ENCODE measurements around the gene NQO2. TPM values are rescaled to one million over a fixed set of nuclear protein-coding genes. Genes with fewer than 3 reads are reported as not detected.
A peak's percentile ranks its signal among the peaks of the same experiment; 100 is the strongest.
"Not testable (repeated sequence)": the region's sequence is repeated elsewhere in the genome, so short reads cannot be mapped to it uniquely, and the experiment has no call there.

NQO2 gene
- total RNA-seq, 1 donor from 2014 or later, result 12.7 TPM

DNA sequence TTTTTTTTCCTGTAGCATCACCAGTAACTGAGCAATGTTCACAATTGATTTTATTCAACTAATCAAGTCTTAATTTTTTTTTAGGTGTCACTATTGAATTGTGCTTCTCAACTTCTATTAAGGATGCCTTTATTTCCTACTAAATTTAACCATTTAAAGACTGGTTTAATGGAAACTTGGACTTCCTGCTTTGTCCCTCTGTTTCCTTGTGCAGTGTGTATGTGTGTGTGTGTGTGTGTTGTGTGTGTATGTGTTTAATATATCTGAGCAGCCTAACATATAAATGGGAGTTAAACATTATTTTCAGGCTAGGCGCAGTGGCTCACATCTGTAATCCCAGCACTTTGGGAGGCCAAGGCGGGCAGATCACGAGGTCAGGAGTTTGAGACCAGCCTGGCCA is 30.1 kb upstream of the NQO2 start:
- TF ChIP-seq CTCF (conservative IDR thresholded peaks at IDR 0.05; ENCODE audit: low read depth, low read length), result no peak
- DNase-seq (ENCODE audit: low read depth), result no peak
- H3K4me3 ChIP-seq (ENCODE audit: low read depth, low read length), result no peak overlapping the region

- H3K4me3 ChIP-seq (ENCODE audit: low read depth, low read length), result peak overlapping the region; percentile 74
- no peak for TF ChIP-seq CTCF (conservative IDR thresholded peaks at IDR 0.05; ENCODE audit: low read depth, low read length)
- DNase-seq (ENCODE audit: low read depth), result no peak
These were observed 29.5 kb upstream of the NQO2 start for GRCh38 chr6:2970034-2970685.

DNA sequence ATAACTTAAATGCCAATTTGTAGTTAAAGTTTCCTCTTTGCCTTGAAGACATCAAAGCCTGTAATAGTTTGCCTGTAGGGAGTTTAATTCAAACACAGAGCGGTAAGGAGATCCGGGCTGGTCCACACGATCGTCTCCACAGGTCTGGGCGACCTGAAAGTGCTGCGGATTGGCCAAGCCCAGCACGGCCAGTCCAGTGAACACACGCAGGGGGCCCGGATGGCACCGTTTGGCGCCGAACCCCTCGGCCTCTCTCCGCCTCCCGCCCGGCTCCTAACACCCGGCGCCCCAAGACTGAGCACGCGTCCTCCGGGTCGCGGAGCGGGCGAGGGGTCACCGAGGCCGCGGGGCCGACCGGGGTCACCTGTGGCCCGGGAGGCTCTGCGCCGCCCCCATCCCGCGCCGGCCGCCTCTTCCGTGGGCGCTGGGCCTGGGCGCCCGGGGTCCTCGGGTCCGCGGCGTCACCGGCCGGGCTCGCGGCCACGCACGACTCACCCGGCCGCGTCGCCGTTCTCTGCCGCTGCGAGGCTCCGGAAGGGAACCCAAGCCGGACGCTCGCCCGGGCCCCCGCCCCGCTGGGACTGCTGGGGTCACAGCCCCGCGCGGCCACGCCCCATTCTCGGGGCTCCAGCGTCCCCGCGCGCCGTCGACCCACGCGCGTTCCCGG is 28.8 kb upstream of the NQO2 start:
- TF ChIP-seq CTCF (conservative IDR thresholded peaks at IDR 0.05; ENCODE audit: low read depth, low read length), result no peak
- no peak for DNase-seq (ENCODE audit: low read depth)
- peak overlapping the region; percentile 74 for H3K4me3 ChIP-seq (ENCODE audit: low read depth, low read length)

DNA sequence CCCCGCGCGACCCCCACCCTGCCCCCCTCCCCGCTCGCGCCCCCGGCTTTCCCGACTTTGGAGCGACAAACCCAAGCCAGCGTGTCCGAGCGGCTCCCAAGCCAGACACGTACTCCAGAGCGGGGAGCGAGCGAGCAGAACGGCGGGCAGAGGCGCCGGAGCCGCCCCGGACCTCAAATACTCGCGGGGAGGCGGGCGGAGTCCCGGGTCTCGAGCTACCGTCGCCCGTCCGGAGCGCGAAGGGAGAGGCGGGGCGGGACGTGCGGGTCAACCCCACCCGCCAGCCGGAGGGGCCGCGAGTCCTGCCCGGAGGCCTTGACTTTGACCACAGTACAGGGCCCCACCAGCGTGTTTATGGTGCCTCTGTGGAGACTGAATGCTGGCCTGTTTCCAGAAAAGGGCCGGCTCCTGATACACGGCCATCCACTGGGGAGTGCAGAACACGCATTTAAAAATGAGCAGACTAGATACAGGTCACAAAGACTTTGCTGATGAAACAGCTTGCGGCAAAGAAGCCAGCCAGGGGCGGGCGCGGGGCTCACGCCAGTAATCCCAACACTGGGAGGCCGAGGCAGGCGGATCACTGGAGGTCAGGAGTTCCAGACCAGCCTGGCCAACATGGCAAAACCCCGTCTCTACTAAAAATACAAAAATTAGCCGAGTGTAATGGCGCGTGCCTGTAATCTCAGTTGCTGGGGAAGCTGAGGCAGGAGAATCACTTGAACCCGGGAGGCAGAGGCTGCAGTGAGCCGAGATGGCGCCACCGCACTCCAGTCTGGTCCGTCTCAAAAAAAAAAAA is 28.1 kb upstream of the NQO2 start, which contains the start of gene SERPINB6:
TSS of gene SERPINB6 (minus strand) at position 148 of the 799 bp plus-strand sequence. CDS start 12,235 bp downstream, outside the sequence.
- TF ChIP-seq CTCF (conservative IDR thresholded peaks at IDR 0.05; ENCODE audit: low read depth, low read length), result no peak
- H3K4me3 ChIP-seq (ENCODE audit: low read depth, low read length), result peak within 1 kb of the TSS; percentile 74
- DNase-seq (ENCODE audit: low read depth), result no peak

- not testable (repeated sequence) for DNase-seq (ENCODE audit: low read depth)
- H3K4me3 ChIP-seq (ENCODE audit: low read depth, low read length), result peak overlapping the region; percentile 74
These were observed 27.5 kb upstream of the NQO2 start for GRCh38 chr6:2972219-2972487.

GRCh38 chr6:2972685-2973084 is 27.0 kb upstream of the NQO2 start:
- H3K4me3 ChIP-seq (ENCODE audit: low read depth, low read length); DNase-seq (ENCODE audit: low read depth): not testable (repeated sequence)

GRCh38 chr6:2973180-2973579 is 26.5 kb upstream of the NQO2 start:
- DNase-seq (ENCODE audit: low read depth); H3K4me3 ChIP-seq (ENCODE audit: low read depth, low read length): not testable (repeated sequence)

DNA sequence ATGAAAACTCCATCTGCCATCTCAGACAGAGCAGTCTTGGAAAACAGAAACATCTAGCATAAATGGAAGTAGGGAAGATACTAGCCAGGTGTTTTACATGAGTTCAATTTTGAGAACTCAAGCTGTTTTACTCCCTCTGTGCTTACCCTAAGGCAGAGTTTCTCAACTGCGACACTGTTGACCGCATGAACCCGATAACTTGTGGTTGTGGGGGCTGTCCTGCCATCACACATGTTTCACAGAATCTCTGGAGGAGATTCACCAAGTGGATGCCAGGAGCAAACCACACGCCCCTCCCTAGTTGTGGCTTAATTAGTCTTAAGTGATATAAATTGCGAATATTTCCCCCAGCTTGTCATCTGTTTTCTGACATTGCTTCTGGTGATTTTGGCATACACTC is 26.0 kb upstream of the NQO2 start:
- no peak for DNase-seq (ENCODE audit: low read depth)
- H3K4me3 ChIP-seq (ENCODE audit: low read depth, low read length), result no peak overlapping the region
- TF ChIP-seq CTCF (conservative IDR thresholded peaks at IDR 0.05; ENCODE audit: low read depth, low read length), result no peak
